ENCODE data around the gene ACSL6.
A peak's percentile ranks its signal among the peaks of the same experiment; 100 is the strongest.

The ACSL6 gene

DNA sequence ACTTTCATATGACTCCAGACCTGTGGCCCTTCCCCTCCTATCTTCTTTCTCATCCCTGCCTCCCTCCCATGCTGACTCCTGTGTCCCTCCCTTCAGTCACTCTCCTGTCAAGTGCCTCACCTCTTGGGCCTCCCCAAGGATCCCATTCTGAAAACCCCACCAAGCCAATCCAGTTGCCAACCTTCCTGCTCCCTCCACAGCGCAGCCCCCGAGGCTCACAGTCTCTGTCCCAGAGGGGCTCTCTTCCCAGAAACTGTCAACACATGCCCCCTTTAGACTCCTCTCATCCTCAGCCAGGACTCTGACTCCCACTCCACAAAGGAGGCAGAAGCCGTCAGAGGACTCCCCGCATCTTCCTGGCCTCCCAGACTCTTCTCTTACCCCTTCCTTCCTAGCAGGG, 30.8 kb downstream of the ACSL6 start:
- DNase-seq (ENCODE audit: low read depth in 2 of 2): no peak

GRCh38 chr5:131979816-131980215, 31.6 kb downstream of the ACSL6 start:
- DNase-seq (ENCODE audit: low read depth in 2 of 2): no peak

GRCh38 chr5:131977212-131977604, 34.2 kb downstream of the ACSL6 start:
- DNase-seq (ENCODE audit: low read depth in 2 of 2): no peak

- no peak for DNase-seq (ENCODE audit: low read depth in 2 of 2)
Measured at GRCh38 chr5:131976414-131977211, 34.8 kb downstream of the ACSL6 start.

GRCh38 chr5:131974956-131975726, 36.3 kb downstream of the ACSL6 start:
- DNase-seq (ENCODE audit: low read depth in 2 of 2): no peak

DNA sequence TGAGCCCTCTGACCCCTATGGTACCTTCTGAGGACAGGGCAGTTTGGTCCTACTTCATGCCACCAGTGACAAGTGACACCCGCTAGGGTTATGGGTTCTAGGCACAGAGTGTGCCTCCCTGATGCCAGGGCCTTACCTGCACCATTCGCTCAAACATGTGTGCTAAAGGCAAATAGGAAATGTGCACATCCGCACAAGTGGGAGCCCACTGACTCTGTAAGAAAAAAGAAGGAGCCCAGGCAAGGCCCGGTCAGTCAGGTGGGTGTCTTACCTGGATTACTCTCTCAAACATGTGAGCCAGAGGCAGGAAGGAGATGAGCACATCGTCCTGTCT, 36.9 kb downstream of the ACSL6 start:
- DNase-seq (ENCODE audit: low read depth in 2 of 2): no peak

DNA sequence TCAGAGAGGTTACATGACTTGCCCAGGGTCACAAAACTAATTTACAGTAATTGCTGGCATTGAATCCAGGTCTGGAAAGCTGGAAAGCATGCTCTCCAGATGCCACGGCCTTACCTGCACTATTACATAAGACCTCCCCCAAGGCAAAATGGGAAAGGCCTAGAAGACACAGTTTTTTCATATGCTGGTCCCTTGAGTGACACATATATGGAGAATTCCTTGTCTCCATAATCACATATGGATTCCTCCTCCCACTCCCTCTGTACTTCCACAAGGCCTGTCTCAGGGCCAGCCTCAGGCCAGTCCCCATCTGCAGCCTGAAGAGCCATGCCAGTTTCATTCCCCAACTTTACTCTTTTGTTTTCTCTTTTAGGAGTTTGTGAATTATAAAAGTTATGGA, 37.4 kb downstream of the ACSL6 start:
- no peak for DNase-seq (ENCODE audit: low read depth in 2 of 2)

DNA sequence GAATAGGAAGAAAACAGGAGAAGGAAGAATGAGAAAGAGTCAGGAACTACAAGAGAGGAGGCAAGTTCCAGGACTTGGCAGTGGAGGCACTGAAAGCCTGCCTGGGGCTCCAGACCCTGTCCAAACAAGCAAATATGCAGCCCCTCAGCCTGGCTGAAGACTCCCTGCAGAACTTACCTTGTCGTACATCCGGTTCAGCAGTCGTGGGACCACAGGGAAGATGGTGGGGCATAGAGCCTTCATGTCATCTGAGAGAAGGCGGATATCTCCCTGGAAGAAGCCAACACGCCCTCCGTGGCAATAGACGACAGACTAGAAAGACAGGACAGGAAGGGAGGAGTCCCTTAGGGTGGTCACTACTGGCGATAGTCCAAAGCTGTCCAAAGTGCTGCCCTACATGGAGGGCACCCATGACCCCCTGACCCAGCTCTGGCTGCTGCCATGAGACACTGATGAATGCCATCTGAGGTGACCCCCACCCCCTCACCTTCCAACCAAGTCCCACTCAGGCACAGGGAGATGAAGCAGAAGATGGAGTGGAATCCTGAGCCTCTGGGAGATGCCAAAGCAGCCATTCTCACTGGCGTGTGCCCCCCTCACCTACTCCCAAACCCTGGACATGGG, 38.3 kb downstream of the ACSL6 start:
- DNase-seq (ENCODE audit: low read depth in 2 of 2): no peak

DNA sequence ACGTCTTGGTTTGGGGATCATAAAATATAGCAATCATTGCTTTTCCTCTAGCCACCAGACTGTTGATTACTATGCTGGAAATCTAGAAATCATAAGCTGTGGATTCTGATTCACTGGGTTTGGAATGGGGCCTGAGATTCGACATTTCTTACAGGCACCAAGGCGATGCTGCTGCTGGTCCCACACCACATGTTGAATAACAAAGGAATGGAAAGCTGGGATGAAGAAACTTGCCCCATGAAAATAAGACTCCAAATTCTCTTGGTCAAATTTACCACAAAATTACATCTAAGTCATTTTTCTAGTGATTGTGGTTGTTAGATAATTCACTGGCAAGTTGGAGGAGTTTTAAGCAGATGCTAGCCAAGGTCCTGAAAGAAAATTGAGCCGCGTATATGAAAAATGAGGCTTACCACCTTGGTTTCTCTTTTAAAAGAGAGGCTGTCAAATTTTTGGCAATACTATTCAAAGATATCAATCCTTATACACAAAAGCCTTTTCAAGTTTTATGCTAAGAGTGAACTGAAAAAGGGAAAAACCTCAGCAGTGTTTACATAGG, 43.0 kb downstream of the ACSL6 start:
- no peak for DNase-seq (ENCODE audit: low read depth in 2 of 2)

GRCh38 chr5:131966551-131966950, 44.9 kb downstream of the ACSL6 start:
- no peak for DNase-seq (ENCODE audit: low read depth in 2 of 2)

DNA sequence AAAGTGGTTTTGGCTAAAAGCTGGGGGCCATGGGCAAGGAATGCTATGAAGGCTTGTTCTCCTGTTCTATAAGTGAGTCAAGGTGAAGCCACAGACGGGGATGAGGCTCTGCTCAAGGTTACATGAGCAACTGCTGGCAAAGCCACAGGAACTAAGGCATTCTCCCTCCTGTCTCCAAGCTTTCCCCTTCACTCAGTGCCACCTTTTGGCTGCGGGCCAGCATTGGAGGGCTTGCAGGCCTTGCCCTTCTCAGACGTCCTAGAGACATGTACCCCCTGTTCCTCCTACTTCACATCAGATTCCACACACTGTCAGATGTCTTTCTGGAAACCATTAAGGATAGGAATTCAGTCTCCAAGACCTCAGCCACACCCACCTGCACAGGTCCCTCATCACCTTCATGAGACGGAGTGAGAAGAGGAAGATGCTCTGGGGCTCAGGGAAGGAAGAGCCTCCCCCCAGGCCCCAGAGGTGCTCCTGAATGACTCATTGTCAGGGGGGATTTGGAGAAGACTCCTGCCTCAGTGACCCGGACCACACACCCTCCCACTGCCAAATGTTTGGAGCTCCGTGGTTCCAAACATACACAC, 45.5 kb downstream of the ACSL6 start:
- no peak for DNase-seq (ENCODE audit: low read depth in 2 of 2)

GRCh38 chr5:131959906-131960305, 51.6 kb downstream of the ACSL6 start:
- no peak for DNase-seq (ENCODE audit: low read depth in 2 of 2)

GRCh38 chr5:131959136-131959535, 52.3 kb downstream of the ACSL6 start:
- DNase-seq (ENCODE audit: low read depth in 2 of 2): no peak

GRCh38 chr5:131957721-131958441, 53.6 kb downstream of the ACSL6 start:
- DNase-seq (ENCODE audit: low read depth in 2 of 2): no peak

- DNase-seq (ENCODE audit: low read depth in 2 of 2): no peak
Measured at GRCh38 chr5:131953969-131954368, 57.5 kb downstream of the ACSL6 start.

GRCh38 chr5:131952301-131952857, 59.1 kb downstream of the ACSL6 start:
- DNase-seq (ENCODE audit: low read depth in 2 of 2): peak; percentile 10 to 13

DNA sequence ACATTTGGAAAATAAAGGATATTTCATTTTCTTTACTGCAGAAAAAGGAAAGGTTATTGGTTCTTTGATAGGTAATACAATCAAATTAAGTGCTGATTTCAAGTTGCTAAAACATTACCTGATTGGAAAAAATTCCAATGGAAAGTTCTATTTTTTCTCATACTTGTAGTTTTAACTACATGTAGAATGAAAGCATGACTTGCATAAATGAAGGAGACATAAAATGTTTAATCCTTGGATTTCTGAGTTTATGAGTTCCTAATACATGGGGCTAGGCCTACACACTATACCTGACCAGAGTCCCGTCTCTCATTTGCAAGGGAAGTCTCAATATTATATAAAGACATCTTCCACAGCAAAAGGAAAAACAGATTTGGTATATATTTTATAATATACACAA, 60.8 kb downstream of the ACSL6 start:
- DNase-seq (ENCODE audit: low read depth in 2 of 2): no peak

DNA sequence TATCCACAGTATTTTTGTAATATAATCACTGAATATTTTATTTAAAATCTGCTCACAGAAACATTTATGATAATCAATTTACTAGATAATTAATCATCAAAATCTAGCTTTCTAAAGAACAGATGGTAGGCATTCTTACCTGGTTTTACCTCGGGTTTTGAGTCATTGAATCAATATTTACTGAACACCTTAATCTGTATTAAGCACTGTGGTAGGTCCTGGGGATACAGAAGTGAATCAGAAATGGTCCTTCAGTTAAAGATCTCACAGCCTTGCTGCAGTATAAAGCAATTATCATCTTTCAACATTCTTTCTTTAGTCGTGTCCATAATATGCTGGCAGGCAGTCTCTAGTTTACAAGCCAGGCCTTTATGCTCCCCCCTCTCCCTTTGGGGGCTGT, 64.0 kb downstream of the ACSL6 start:
- no peak for DNase-seq (ENCODE audit: low read depth in 2 of 2)

- DNase-seq (ENCODE audit: low read depth in 2 of 2): no peak
Measured at GRCh38 chr5:131945551-131946168, 65.8 kb downstream of the ACSL6 start, which contains the start of gene MEIKIN. MEIKIN (minus strand) TSS chr5:131945663; CDS start chr5:131945505, 158 bp downstream.

GRCh38 chr5:131944702-131945550, 66.5 kb downstream of the ACSL6 start:
- no peak for DNase-seq (ENCODE audit: low read depth in 2 of 2)
